OCI-LY1 (cell line): ENCODE measurements around the gene POLD2.

Experiments used
- EZH2 ChIP-seq: fragments of 200-600 bp; sonication (generic), shearing (Covaris generic); IDR thresholded peaks from 2 replicates; pipeline ENCODE4 v1.8.0; 2017; ENCODE audit warnings: borderline replicate concordance, mixed run types, mild to moderate bottlenecking, antibody characterized with exemption, low read length, moderate library complexity, mixed read lengths
- TF ChIP-seq, protein P1 (sequence below): fragments of 200-600 bp; sonication (generic), shearing (Covaris generic); IDR thresholded peaks from 2 replicates; pipeline ENCODE4 v1.5.1; 2017; ENCODE audit warnings: mild to moderate bottlenecking, antibody characterized with exemption, low read length, moderate library complexity, mixed read lengths

GRCh38 chr7:44101303-44101965 is 21.9 kb downstream of the POLD2 start:
- TF ChIP-seq, protein P1, sequence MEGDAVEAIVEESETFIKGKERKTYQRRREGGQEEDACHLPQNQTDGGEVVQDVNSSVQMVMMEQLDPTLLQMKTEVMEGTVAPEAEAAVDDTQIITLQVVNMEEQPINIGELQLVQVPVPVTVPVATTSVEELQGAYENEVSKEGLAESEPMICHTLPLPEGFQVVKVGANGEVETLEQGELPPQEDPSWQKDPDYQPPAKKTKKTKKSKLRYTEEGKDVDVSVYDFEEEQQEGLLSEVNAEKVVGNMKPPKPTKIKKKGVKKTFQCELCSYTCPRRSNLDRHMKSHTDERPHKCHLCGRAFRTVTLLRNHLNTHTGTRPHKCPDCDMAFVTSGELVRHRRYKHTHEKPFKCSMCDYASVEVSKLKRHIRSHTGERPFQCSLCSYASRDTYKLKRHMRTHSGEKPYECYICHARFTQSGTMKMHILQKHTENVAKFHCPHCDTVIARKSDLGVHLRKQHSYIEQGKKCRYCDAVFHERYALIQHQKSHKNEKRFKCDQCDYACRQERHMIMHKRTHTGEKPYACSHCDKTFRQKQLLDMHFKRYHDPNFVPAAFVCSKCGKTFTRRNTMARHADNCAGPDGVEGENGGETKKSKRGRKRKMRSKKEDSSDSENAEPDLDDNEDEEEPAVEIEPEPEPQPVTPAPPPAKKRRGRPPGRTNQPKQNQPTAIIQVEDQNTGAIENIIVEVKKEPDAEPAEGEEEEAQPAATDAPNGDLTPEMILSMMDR: no peak
- TF ChIP-seq EZH2: no peak
